Activated CD8-positive, alpha-beta T cell treated with anti-CD3 and anti-CD28 coated beads for 36 hours (primary cell): ENCODE results near the gene KDM8. TPM values are rescaled to one million over a fixed set of nuclear protein-coding genes. Genes with fewer than 3 reads are reported as not detected.

ENCODE experiments used
- ATAC-seq: fragments of 200-7000 bp; cut with Tn5 transposase; one replicate; pipeline ENCODE4 v1.10.0; 2021; ENCODE audit warnings: mild to moderate bottlenecking, moderate library complexity
- CTCF ChIA-PET: fragments of 350-600 bp; sonication (Branson Sonifier 250); formaldehyde crosslinking; loops from one replicate; lab custom pipeline; 2021; ENCODE audit warnings: antibody characterized with exemption; lab: Charles Lee
- POLR2A ChIA-PET: fragments of 350-600 bp; sonication (Branson Sonifier 250); formaldehyde crosslinking; loops from one replicate; lab custom pipeline; 2021; ENCODE audit warnings: antibody characterized with exemption; lab: Charles Lee
- DNase-seq: peaks from one replicate; pipeline ENCODE4 v3.0.0-alpha.2; 2020
- H3K27ac Mint-ChIP-seq: one replicate; pipeline ENCODE4 v1.8.0; 2021; ENCODE audit warnings: mild to moderate bottlenecking, mixed read lengths
- H3K27me3 Mint-ChIP-seq: one replicate; pipeline ENCODE4 v1.8.0; 2021; ENCODE audit warnings: mixed read lengths
- H3K36me3 Mint-ChIP-seq: one replicate; pipeline ENCODE4 v1.8.0; 2021; ENCODE audit warnings: low read depth, mixed read lengths
- H3K4me1 Mint-ChIP-seq: one replicate; pipeline ENCODE4 v1.8.0; 2021; ENCODE audit warnings: low read depth, mixed read lengths
- H3K4me3 Mint-ChIP-seq: one replicate; pipeline ENCODE4 v1.8.0; 2021; ENCODE audit warnings: mild to moderate bottlenecking, moderate library complexity, mixed read lengths
- H3K9me3 Mint-ChIP-seq: one replicate; pipeline ENCODE4 v1.8.0; 2021; ENCODE audit warnings: mixed read lengths
- intact Hi-C: fragments of 100-400 bp; cut with micrococcal nuclease; formaldehyde crosslinking; loops from one replicate; pipeline ENCODE4 v1.10.0; 2022
- total RNA-seq, 2 experiments: library from RNA; stranded (reverse); gene quantifications; one replicate each; pipeline ENCODE4 v1.2.3, GENCODE V29; 2021
- TF ChIP-seq, protein P1 (sequence below): fragments of 200-600 bp; IDR thresholded peaks from one replicate; pipeline ENCODE4 v1.8.0; 2022; ENCODE audit warnings: antibody characterized with exemption, mild to moderate bottlenecking

KDM8 gene
- total RNA-seq, 2 experiments from 2014 or later = 10.9 to 12.7 TPM

DNA sequence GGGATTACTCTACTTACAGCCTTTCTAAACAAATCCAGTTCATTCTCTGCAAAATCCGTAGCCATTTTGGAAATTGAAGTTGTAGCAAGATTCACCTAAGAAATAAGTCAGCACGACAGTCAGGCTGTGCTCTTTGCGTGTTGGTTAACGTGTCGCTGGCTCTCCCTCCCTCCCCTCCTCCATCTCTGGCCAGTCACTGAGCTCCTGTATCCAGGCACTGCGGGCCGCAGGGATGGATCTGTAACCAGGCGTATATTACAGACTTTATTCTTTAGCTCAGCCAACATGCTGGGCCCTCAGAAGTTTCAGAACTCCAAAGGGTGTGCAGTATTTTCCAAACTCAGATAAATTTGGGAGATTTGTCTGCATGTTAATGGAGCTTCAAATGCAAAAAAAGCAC is 30.8 kb downstream of the KDM8 start:
- CTCF ChIA-PET = interaction anchor here (0.7 to 13.1 kb wide), 48 partner anchors 9 to 223 kb away, joined by 3 to 203 read pairs (median 6); partner anchors contain the start of genes IL21R, KDM8 and NSMCE1
- TF ChIP-seq, protein P1, sequence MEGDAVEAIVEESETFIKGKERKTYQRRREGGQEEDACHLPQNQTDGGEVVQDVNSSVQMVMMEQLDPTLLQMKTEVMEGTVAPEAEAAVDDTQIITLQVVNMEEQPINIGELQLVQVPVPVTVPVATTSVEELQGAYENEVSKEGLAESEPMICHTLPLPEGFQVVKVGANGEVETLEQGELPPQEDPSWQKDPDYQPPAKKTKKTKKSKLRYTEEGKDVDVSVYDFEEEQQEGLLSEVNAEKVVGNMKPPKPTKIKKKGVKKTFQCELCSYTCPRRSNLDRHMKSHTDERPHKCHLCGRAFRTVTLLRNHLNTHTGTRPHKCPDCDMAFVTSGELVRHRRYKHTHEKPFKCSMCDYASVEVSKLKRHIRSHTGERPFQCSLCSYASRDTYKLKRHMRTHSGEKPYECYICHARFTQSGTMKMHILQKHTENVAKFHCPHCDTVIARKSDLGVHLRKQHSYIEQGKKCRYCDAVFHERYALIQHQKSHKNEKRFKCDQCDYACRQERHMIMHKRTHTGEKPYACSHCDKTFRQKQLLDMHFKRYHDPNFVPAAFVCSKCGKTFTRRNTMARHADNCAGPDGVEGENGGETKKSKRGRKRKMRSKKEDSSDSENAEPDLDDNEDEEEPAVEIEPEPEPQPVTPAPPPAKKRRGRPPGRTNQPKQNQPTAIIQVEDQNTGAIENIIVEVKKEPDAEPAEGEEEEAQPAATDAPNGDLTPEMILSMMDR = no peak
- Mint-ChIP-seq H3K4me1 (peaks cover 89% of the 10 kb centered on the region), H3K9me3 (no peaks in the 10 kb centered on the region), H3K4me3 (peak overlapping the region; percentile 72), H3K27me3 (no peaks in the 10 kb centered on the region), H3K36me3 (peaks cover 59% of the 10 kb centered on the region), H3K27ac (peak overlapping the region; percentile 98)
- no peak for ATAC-seq
- POLR2A ChIA-PET = interaction anchor here (0.8 to 10.0 kb wide), 21 partner anchors 9 to 193 kb away, joined by 3 to 257 read pairs (median 9); partner anchors contain the start of gene NSMCE1
- no peak for DNase-seq
- intact Hi-C loops = loop anchor here (2.0 kb wide), 1 partner anchor 35 kb away; the partner anchor contains the start of gene NSMCE1

DNA sequence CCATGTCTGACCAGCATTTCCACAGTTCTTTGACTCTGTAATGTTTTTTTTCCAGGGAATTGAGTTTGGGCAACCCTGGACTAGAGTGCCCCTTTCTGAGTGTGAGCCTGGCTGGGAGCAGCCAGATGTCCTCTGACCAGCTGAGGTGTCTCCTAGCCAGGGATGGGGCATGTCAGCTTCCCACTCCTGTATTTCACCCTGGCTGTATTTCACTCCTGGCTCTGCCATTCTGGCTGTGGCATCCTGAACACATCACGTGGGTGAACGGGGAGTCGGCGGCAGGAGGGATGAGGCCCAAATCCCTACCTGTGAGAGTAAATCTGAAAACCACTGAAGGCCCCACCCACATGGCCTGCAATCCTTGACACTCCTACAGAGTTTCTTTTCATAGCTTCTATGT is 31.3 kb downstream of the KDM8 start:
- H3K27ac Mint-ChIP-seq = peak overlapping the region; percentile 98
- H3K4me1 Mint-ChIP-seq = peaks cover 91% of the 10 kb centered on the region
- TF ChIP-seq, protein P1 = no peak
- intact Hi-C loops = loop anchor here (2.0 to 5.0 kb wide), 3 partner anchors 32 to 62 kb away; partner anchors contain the start of genes KDM8 and NSMCE1
- H3K36me3 Mint-ChIP-seq = peaks cover 60% of the 10 kb centered on the region
- CTCF ChIA-PET = interaction anchor here (0.7 to 13.1 kb wide), 53 partner anchors 9 to 222 kb away, joined by 3 to 203 read pairs (median 6); partner anchors contain the start of genes IL21R, KDM8 and NSMCE1
- ATAC-seq (no peak), DNase-seq (no peak)
- peak overlapping the region; percentile 73 for H3K4me3 Mint-ChIP-seq
- no peaks in the 10 kb centered on the region for H3K9me3 Mint-ChIP-seq
- H3K27me3 Mint-ChIP-seq = no peaks in the 10 kb centered on the region
- POLR2A ChIA-PET = interaction anchor here (0.6 to 10.0 kb wide), 23 partner anchors 9 to 192 kb away, joined by 3 to 257 read pairs (median 6); partner anchors contain the start of genes IL21R and NSMCE1

DNA sequence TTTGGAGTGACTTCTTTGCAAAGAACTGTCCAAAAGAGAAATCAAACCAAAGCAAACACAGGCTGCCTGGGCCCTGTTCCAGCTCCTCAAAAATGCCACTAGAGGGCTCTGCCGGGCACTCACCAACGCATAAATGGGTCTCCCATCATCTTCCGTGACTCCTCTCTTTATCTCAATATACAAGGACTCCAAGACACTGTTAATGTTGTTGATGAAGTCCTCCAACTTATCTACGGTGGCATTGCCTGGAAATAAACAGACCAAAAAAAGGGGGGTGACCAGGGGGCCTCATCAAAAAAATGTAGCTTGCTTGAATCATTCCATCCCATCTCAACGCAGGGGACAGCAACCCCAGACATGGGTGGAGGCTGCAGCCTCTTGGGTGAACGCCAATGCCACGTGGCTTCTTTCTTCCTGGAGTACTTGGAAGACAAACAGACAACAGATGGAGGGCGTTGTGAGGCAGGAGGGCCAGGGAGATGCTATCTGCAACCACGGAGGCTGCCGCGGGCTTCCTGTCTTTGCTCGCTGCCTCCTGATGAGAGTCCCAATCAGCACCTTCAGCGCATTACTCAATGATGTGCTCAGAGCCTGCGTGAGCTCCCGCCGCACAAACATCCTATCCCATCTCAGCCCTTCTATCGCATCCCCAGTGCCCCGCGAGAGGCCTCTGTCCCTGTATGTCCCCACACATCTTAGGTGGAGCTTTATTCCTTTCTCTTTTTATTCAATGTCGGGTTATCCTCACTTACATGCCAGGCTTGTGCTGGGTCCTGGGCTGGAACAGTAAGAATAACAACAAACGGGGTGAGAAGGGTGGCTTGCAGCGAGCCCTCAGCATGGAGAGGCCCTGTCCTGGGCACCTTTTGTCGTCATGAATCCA is 32.0 kb downstream of the KDM8 start:
- ChIA-PET POLR2A (interaction anchor here (0.6 to 10.0 kb wide), 28 partner anchors 10 to 215 kb away, joined by 3 to 257 read pairs (median 5); partner anchors contain the start of genes IL21R, KDM8 and NSMCE1), CTCF (interaction anchor here (0.7 to 13.1 kb wide), 56 partner anchors 8 to 222 kb away, joined by 3 to 203 read pairs (median 6); partner anchors contain the start of genes KDM8 and NSMCE1)
- Mint-ChIP-seq H3K4me1 (peaks cover 94% of the 10 kb centered on the region), H3K27ac (peak overlapping the region; percentile 98), H3K36me3 (peaks cover 62% of the 10 kb centered on the region), H3K27me3 (no peaks in the 10 kb centered on the region), H3K9me3 (no peaks in the 10 kb centered on the region), H3K4me3 (peak overlapping the region; percentile 73)
- TF ChIP-seq, protein P1 = peak; percentile 91
- DNase-seq (peak; percentile 94), ATAC-seq (peak; percentile 31)
- intact Hi-C loops = loop anchor here (2.0 to 5.0 kb wide), 3 partner anchors 33 to 63 kb away; partner anchors contain the start of genes KDM8 and NSMCE1

DNA sequence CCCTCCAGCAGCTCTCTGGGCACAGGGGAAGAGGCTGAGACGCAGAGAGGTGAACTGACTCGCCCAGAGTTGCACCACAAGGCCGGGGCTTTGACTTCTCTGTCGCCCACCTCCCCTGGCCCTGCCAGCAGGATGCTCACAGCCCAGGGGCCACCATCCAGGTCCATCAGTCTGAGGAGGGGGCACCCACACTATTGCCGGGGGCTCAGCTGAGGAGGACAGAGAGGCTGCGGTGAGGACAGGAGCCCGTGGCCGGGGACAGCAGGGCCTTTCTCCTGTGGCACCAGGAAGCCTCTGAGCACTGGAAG is 32.6 kb downstream of the KDM8 start:
- TF ChIP-seq, protein P1 = no peak
- DNase-seq = no peak
- intact Hi-C loops = loop anchor here (2.0 to 5.0 kb wide), 4 partner anchors 17 to 64 kb away; partner anchors contain the start of genes KDM8 and NSMCE1
- CTCF ChIA-PET = interaction anchor here (0.9 to 13.1 kb wide), 32 partner anchors 10 to 221 kb away, joined by 3 to 203 read pairs (median 9); partner anchors contain the start of genes KDM8 and NSMCE1
- Mint-ChIP-seq H3K9me3 (no peaks in the 10 kb centered on the region), H3K27me3 (no peaks in the 10 kb centered on the region), H3K4me3 (peak overlapping the region; percentile 73), H3K36me3 (peaks cover 59% of the 10 kb centered on the region), H3K4me1 (peaks cover 90% of the 10 kb centered on the region), H3K27ac (peak overlapping the region; percentile 98)
- POLR2A ChIA-PET = interaction anchor here (0.8 to 10.0 kb wide), 19 partner anchors 10 to 214 kb away, joined by 3 to 257 read pairs (median 9); partner anchors contain the start of genes IL21R, KDM8 and NSMCE1
- ATAC-seq = no peak
